HCT116 (cell line): ENCODE data around the gene LLGL2. TPM values are rescaled to one million over a fixed set of nuclear protein-coding genes. Genes with fewer than 3 reads are reported as not detected.

Source experiments
- ATAC-seq: fragments of 200-7000 bp; cut with Tn5 transposase; 2 replicates; pipeline ENCODE4 v1.9.1; 2020; ENCODE audit warnings: mild to moderate bottlenecking, moderate library complexity
- BruUV-seq: library from RNA; stranded (reverse); fragments of 400-500 nt; replicated peaks from 2 replicates; lab custom pipeline; 2021; lab: Mats Ljungman, UMichigan
- CTCF ChIA-PET: fragments of 300-600 bp; sonication (Branson Sonifier 250); formaldehyde crosslinking; loops from one replicate; lab custom pipeline; 2021; ENCODE audit warnings: antibody characterized with exemption; lab: Charles Lee
- POLR2A ChIA-PET: fragments of 300-600, 350-600 bp; sonication (Branson Sonifier 250); formaldehyde crosslinking; loops from one replicate; lab custom pipeline; 2021; ENCODE audit warnings: antibody characterized with exemption; lab: Charles Lee
- RAD21 ChIA-PET, 2 experiments: fragments of 300-600 bp; sonication (Branson Sonifier 250); formaldehyde crosslinking; loops; one replicate each; lab custom pipeline; 2023; ENCODE audit warnings: low total read pairs in 2 of 2; ENCODE audit not compliant: uncharacterized antibody in 2 of 2, unreplicated experiment in 2 of 2, low non-redundant PET in 1 of 2; lab: Charles Lee
- DNase-seq: peaks from one replicate; pipeline ENCODE4 v3.0.0-alpha.2; 2010; ENCODE audit warnings: low read depth, low spot score
- H2AFZ ChIP-seq: fragments of 200-600 bp; shearing (Covaris generic), sonication (generic); 2 replicates; pipeline ENCODE4 v1.6.1; 2017; ENCODE audit warnings: low read depth, mixed run types, mixed read lengths, antibody characterized with exemption, low read length; ENCODE audit not compliant: poor library complexity, severe bottlenecking
- H3K27ac ChIP-seq: 2 replicates; pipeline ENCODE4 v1.5.1; 2012; ENCODE audit warnings: low read depth, low read length
- H3K27me3 ChIP-seq: fragments of 200-600 bp; sonication (generic); 2 replicates; pipeline ENCODE4 v1.6.1; 2016; ENCODE audit warnings: mixed run types, low read length, mixed read lengths; ENCODE audit not compliant: insufficient read depth
- H3K36me3 ChIP-seq, 2 experiments: fragments of 200-500 bp in 1 of 2; fragments of 200-600 bp in 1 of 2; sonication (Bioruptor generic) in 1 of 2; sonication (generic) in 1 of 2; 2 replicates each; pipeline versions ENCODE4 v1.5.1 to v1.6.1; 2014 to 2016; ENCODE audit warnings: low read length in 2 of 2, inconsistent platforms in 1 of 2, mixed read lengths in 1 of 2, mixed run types in 1 of 2; ENCODE audit not compliant: insufficient read depth in 2 of 2, control insufficient read depth in 1 of 2
- H3K4me1 ChIP-seq, 2 experiments: fragments of 200-600 bp in 1 of 2; sonication (generic) in 1 of 2; 2 replicates each; pipeline versions ENCODE4 v1.5.1 to v1.6.1; 2012 to 2017; ENCODE audit warnings: low read length in 2 of 2, inconsistent platforms in 1 of 2, mild to moderate bottlenecking in 1 of 2, mixed read lengths in 1 of 2, mixed run types in 1 of 2, moderate library complexity in 1 of 2; ENCODE audit not compliant: insufficient read depth in 2 of 2, control insufficient read depth in 1 of 2
- H3K4me2 ChIP-seq: fragments of 200-600 bp; sonication (generic); 2 replicates; pipeline ENCODE4 v1.6.1; 2017; ENCODE audit warnings: mixed run types, low read length, mixed read lengths
- H3K4me3 ChIP-seq, 2 experiments: fragments of 200-600 bp in 1 of 2; sonication (generic) in 1 of 2; replicated peaks in 1 of 2; 2 replicates each; pipeline ENCODE4 v1.5.1; 2011 to 2016; ENCODE audit warnings: low read length in 2 of 2, control low read depth in 1 of 2, low read depth in 1 of 2, mild to moderate bottlenecking in 1 of 2, mixed read lengths in 1 of 2, mixed run types in 1 of 2
- H3K79me2 ChIP-seq: fragments of 200-600 bp; sonication (generic); 2 replicates; pipeline ENCODE4 v1.6.1; 2017; ENCODE audit warnings: mild to moderate bottlenecking, mixed run types, low read length, moderate library complexity, mixed read lengths; ENCODE audit not compliant: insufficient read depth
- H3K9ac ChIP-seq: fragments of 200-600 bp; sonication (generic); 2 replicates; pipeline ENCODE4 v1.6.1; 2016; ENCODE audit warnings: low read length, mixed read lengths
- H3K9me2 ChIP-seq: fragments of 200-600 bp; sonication (generic), shearing (Covaris generic); 2 replicates; pipeline ENCODE4 v1.6.1; 2017; ENCODE audit warnings: mixed run types, mild to moderate bottlenecking, moderate library complexity; ENCODE audit not compliant: insufficient read depth
- H3K9me3 ChIP-seq, 2 experiments: fragments of 200-500 bp in 1 of 2; fragments of 200-600 bp in 1 of 2; sonication (Bioruptor generic) in 1 of 2; sonication (generic) in 1 of 2; 2 replicates each; pipeline ENCODE4 v1.6.1; 2014 to 2017; ENCODE audit warnings: low read length in 2 of 2, mixed read lengths in 2 of 2, inconsistent platforms in 1 of 2, low read depth in 1 of 2, mild to moderate bottlenecking in 1 of 2, mixed run types in 1 of 2, moderate library complexity in 1 of 2; ENCODE audit not compliant: control insufficient read depth in 1 of 2, insufficient read depth in 1 of 2
- H4K20me1 ChIP-seq: fragments of 200-600 bp; sonication (generic), shearing (Covaris generic); 2 replicates; pipeline ENCODE4 v1.6.1; 2017; ENCODE audit warnings: mixed run types, mild to moderate bottlenecking, moderate library complexity; ENCODE audit not compliant: insufficient read depth
- CBX3 ChIP-seq: IDR thresholded peaks from 2 replicates; pipeline ENCODE4 v1.6.1; 2012; ENCODE audit warnings: low read depth
- CTCF ChIP-seq, 3 experiments: fragments of 200-600 bp in 1 of 3; sonication (generic) in 1 of 3; IDR thresholded peaks in 2 of 3; conservative IDR thresholded peaks in 1 of 3; 2 replicates each; pipeline ENCODE4 v1.5.1; 2012 to 2017; ENCODE audit warnings: low read depth in 2 of 3, low read length in 2 of 3, antibody characterized with exemption in 1 of 3, borderline replicate concordance in 1 of 3, control low read depth in 1 of 3, mild to moderate bottlenecking in 1 of 3, mixed read lengths in 1 of 3, mixed run types in 1 of 3, moderate library complexity in 1 of 3; ENCODE audit not compliant: insufficient read depth in 1 of 3
- ELF1 ChIP-seq: IDR thresholded peaks from 2 replicates; pipeline ENCODE4 v1.6.1; 2012; ENCODE audit warnings: low read depth, borderline replicate concordance
- EZH2 ChIP-seq: fragments of 200-600 bp; sonication (generic); IDR thresholded peaks from 2 replicates; pipeline ENCODE4 v1.6.1; 2017; ENCODE audit warnings: antibody characterized with exemption, mixed run types
- EZH2phosphoT487 ChIP-seq: fragments of 200-600 bp; IDR thresholded peaks from 2 replicates; pipeline ENCODE4 v1.6.1; 2018; ENCODE audit warnings: antibody characterized with exemption, borderline replicate concordance
- JUND ChIP-seq: IDR thresholded peaks from 2 replicates; pipeline ENCODE4 v1.6.1; 2012
- POLR2AphosphoS5 ChIP-seq: IDR thresholded peaks from 2 replicates; pipeline ENCODE4 v1.6.1; 2011; ENCODE audit warnings: mild to moderate bottlenecking, low read depth, low read length, moderate library complexity
- REST ChIP-seq: IDR thresholded peaks from 2 replicates; pipeline ENCODE4 v1.6.1; 2012; ENCODE audit warnings: low read depth
- TCF7L2 ChIP-seq: IDR thresholded peaks from 2 replicates; pipeline ENCODE4 v1.7.0; 2011; ENCODE audit warnings: borderline replicate concordance, inconsistent platforms; ENCODE audit not compliant: insufficient read depth, insufficient read length; ENCODE audit errors: extremely low read depth
- ZBTB33 ChIP-seq: IDR thresholded peaks from 2 replicates; pipeline ENCODE4 v1.6.1; 2011; ENCODE audit warnings: mild to moderate bottlenecking, low read length, moderate library complexity; ENCODE audit not compliant: insufficient replicate concordance; ENCODE audit errors: extremely low read depth
- ZFX ChIP-seq: fragments of 450-650 bp; IDR thresholded peaks from 2 replicates; pipeline ENCODE4 v1.6.1; 2017
- ZNF274 ChIP-seq: fragments of 200-500 bp; sonication (Bioruptor generic); IDR thresholded peaks from 2 replicates; pipeline ENCODE4 v1.6.1; 2014; ENCODE audit warnings: mild to moderate bottlenecking, low read depth, low read length, inconsistent platforms
- intact Hi-C: fragments of 100-400 bp; cut with micrococcal nuclease; formaldehyde crosslinking; loops from 2 replicates; pipeline ENCODE4 v1.10.0; 2022
- total RNA-seq: library from RNA; stranded (reverse); gene quantifications from one replicate; pipeline ENCODE4 v1.2.1, GENCODE V29; 2021; ENCODE audit not compliant: unreplicated experiment

The LLGL2 gene
- total RNA-seq, 1 experiment from 2014 or later: 209 TPM

- no peak for TF ChIP-seq EZH2
Measured at GRCh38 chr17:75573540-75573957, 48.1 kb downstream of the LLGL2 start (continued).

GRCh38 chr17:75573994-75574393 is 48.5 kb downstream of the LLGL2 start:
- Histone ChIP-seq H4K20me1 (no peaks in the 10 kb centered on the region), H3K79me2 (no peaks in the 10 kb centered on the region), H3K4me2 (no peak overlapping the region), H3K9ac (no peak overlapping the region), H3K27ac (no peak overlapping the region), H3K27me3 (no peaks in the 10 kb centered on the region), H3K4me1 (peaks cover 7% of the 10 kb centered on the region in 2 experiments; a peak in 2 of 4 replicates), H3K36me3 (peaks cover 6 to 8% of the 10 kb centered on the region in 2 experiments; a peak in 3 of 4 replicates), H3K9me3 (no peaks in the 10 kb centered on the region), H3K9me2 (no peaks in the 10 kb centered on the region), H2AFZ (no peak overlapping the region), H3K4me3 (no peak overlapping the region)
- ATAC-seq: no peak
- no peak for DNase-seq
- intact Hi-C loops: no loop called here
- ChIA-PET CTCF (interaction anchor here (0.5 kb wide), 1 partner anchor 20 kb away, joined by 3 read pairs; no protein-coding TSS in a partner anchor), RAD21 (no interaction called here), POLR2A (no interaction called here)
- BruUV-seq: no TSS peak
- no peak for TF ChIP-seq ZFX
- no peak for TF ChIP-seq JUND
- no peak for TF ChIP-seq EZH2
- no peak for TF ChIP-seq POLR2AphosphoS5
- TF ChIP-seq ZBTB33: no peak
- TF ChIP-seq EZH2phosphoT487: no peak
- no peak for TF ChIP-seq TCF7L2
- TF ChIP-seq CBX3: no peak
- TF ChIP-seq ZNF274: no peak
- TF ChIP-seq ELF1: no peak
- no peak for TF ChIP-seq REST
- TF ChIP-seq CTCF (IDR thresholded peaks at IDR 0.05 in 2 of 3, conservative IDR thresholded peaks at IDR 0.05 in 1 of 3; ENCODE audit: borderline replicate concordance in 1 of 3, insufficient read depth in 1 of 3, low read depth in 2 of 3, low read length in 2 of 3): no peak
